Fibroblast of lung (primary cell): ENCODE measurements around the gene PFKM. TPM values are rescaled to one million over a fixed set of nuclear protein-coding genes. Genes with fewer than 3 reads are reported as not detected.

Source experiments
- DNase-seq, 2 donors: peaks; one replicate each; pipeline versions ENCODE4 v3.0.0 to v3.0.0-alpha.2; 2010; ENCODE audit warnings: low read depth in 2 of 2
- H2AFZ ChIP-seq: 2 replicates; pipeline ENCODE4 v1.5.1; 2012; ENCODE audit warnings: low read length, control low read depth, inconsistent platforms
- H3K27ac ChIP-seq: 2 replicates; pipeline ENCODE4 v1.5.1; 2011; ENCODE audit warnings: low read length, control low read depth; ENCODE audit not compliant: insufficient read depth
- H3K27me3 ChIP-seq: 2 replicates; pipeline ENCODE4 v1.5.1; 2011; ENCODE audit warnings: mild to moderate bottlenecking, low read length; ENCODE audit not compliant: control insufficient read depth, insufficient read depth
- H3K36me3 ChIP-seq: 2 replicates; pipeline ENCODE4 v1.5.1; 2011; ENCODE audit warnings: low read length; ENCODE audit not compliant: control insufficient read depth, insufficient read depth
- H3K4me1 ChIP-seq: 2 replicates; pipeline ENCODE4 v1.5.1; 2011; ENCODE audit warnings: low read length; ENCODE audit not compliant: control insufficient read depth, insufficient read depth; ENCODE audit errors: extremely low read depth
- H3K4me2 ChIP-seq: 2 replicates; pipeline ENCODE4 v1.5.1; 2011; ENCODE audit warnings: low read length, control low read depth; ENCODE audit not compliant: insufficient read depth; ENCODE audit errors: extremely low read depth
- H3K4me3 ChIP-seq, 4 experiments: fragments of 200-600 bp in 1 of 4; sonication (generic) in 1 of 4; replicated peaks in 1 of 4; 2 replicates each; pipeline ENCODE4 v1.5.1; 2011 to 2016; ENCODE audit warnings: low read length in 4 of 4, low read depth in 3 of 4, mild to moderate bottlenecking in 3 of 4, control low read depth in 2 of 4, inconsistent platforms in 1 of 4, mixed read lengths in 1 of 4; ENCODE audit not compliant: insufficient read depth in 1 of 4; ENCODE audit errors: control extremely low read depth in 1 of 4
- H3K79me2 ChIP-seq: 2 replicates; pipeline ENCODE4 v1.5.1; 2012; ENCODE audit warnings: mild to moderate bottlenecking, low read length, inconsistent platforms; ENCODE audit not compliant: control insufficient read depth, insufficient read depth
- H3K9ac ChIP-seq: 2 replicates; pipeline ENCODE4 v1.5.1; 2011; ENCODE audit warnings: mild to moderate bottlenecking, low read length, control low read depth; ENCODE audit not compliant: insufficient read depth
- H3K9me3 ChIP-seq: 2 replicates; pipeline ENCODE4 v1.5.1; 2012; ENCODE audit warnings: low read depth, low read length; ENCODE audit not compliant: control insufficient read depth, insufficient read depth
- H4K20me1 ChIP-seq: 2 replicates; pipeline ENCODE4 v1.5.1; 2011; ENCODE audit warnings: low read length; ENCODE audit not compliant: control insufficient read depth, insufficient read depth; ENCODE audit errors: extremely low read depth
- EZH2 ChIP-seq: IDR thresholded peaks from 2 replicates; pipeline ENCODE4 v1.5.1; 2012; ENCODE audit warnings: low read length, control low read depth, mild to moderate bottlenecking; ENCODE audit errors: missing control alignments
- polyA plus RNA-seq, 2 donors: library from polyadenylated mRNA; depleted of rRNA in 1 of 2; stranded (reverse) in 1 of 2; unstranded in 1 of 2; fragments of >200 nt; gene quantifications; 2 replicates each; pipeline ENCODE4 v1.2.1, GENCODE V29; 2011 to 2012; ENCODE audit warnings: missing spikeins in 1 of 2
- total RNA-seq: library from RNA; depleted of rRNA; stranded (reverse); fragments of >200 nt; gene quantifications from 2 replicates; pipeline ENCODE4 v1.2.1, GENCODE V29; 2014
- TF ChIP-seq, protein P1 (sequence below), 2 donors: IDR thresholded peaks in 1 of 2; conservative IDR thresholded peaks in 1 of 2; 1 replicate in 1 of 2; 2 replicates in 1 of 2; pipeline ENCODE4 v1.5.1; 2011 to 2012; ENCODE audit warnings: low read length in 2 of 2, control low read depth in 1 of 2, inconsistent platforms in 1 of 2, low read depth in 1 of 2, mild to moderate bottlenecking in 1 of 2

PFKM gene
- total and polyA plus RNA-seq, 2 donors (not counting 1 experiment from before 2014, with no cell fraction given), result 88.4 to 98.9 TPM

DNA sequence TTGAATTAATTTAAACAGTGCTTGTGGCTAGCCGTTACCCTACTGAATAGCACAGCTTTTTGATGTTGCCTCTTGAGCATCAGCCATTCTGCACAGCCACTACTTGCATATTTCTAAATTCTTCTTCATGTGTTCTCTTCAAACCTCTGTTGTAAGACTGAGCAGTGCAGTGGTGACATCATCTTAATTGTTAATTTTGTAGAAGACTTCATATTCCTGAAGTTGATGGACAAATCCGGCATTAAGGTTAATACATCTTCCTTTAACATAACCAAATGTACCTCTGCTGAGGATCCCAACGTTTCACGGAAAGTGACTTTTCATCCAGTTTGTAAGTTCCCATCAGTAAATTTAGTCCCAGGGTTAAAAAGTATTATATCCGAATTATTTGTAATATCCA lies 38.9 kb upstream of the PFKM start:
- no peak overlapping the region for H3K4me2 ChIP-seq
- H4K20me1 ChIP-seq, result no peaks in the 10 kb centered on the region
- peaks cover 6% of the 10 kb centered on the region for H3K36me3 ChIP-seq
- no peaks in the 10 kb centered on the region for H3K9me3 ChIP-seq
- H3K27ac ChIP-seq, result no peak overlapping the region
- no peak overlapping the region for H2AFZ ChIP-seq
- no peaks in the 10 kb centered on the region for H3K79me2 ChIP-seq
- H3K27me3 ChIP-seq, result no peaks in the 10 kb centered on the region
- peaks cover 3% of the 10 kb centered on the region for H3K4me1 ChIP-seq
- H3K9ac ChIP-seq, result no peak overlapping the region
- no peak for DNase-seq
- no peak for TF ChIP-seq EZH2
- TF ChIP-seq, protein P1, sequence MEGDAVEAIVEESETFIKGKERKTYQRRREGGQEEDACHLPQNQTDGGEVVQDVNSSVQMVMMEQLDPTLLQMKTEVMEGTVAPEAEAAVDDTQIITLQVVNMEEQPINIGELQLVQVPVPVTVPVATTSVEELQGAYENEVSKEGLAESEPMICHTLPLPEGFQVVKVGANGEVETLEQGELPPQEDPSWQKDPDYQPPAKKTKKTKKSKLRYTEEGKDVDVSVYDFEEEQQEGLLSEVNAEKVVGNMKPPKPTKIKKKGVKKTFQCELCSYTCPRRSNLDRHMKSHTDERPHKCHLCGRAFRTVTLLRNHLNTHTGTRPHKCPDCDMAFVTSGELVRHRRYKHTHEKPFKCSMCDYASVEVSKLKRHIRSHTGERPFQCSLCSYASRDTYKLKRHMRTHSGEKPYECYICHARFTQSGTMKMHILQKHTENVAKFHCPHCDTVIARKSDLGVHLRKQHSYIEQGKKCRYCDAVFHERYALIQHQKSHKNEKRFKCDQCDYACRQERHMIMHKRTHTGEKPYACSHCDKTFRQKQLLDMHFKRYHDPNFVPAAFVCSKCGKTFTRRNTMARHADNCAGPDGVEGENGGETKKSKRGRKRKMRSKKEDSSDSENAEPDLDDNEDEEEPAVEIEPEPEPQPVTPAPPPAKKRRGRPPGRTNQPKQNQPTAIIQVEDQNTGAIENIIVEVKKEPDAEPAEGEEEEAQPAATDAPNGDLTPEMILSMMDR (conservative IDR thresholded peaks at IDR 0.05 in 1 of 2, IDR thresholded peaks at IDR 0.05 in 1 of 2; ENCODE audit: low read depth in 1 of 2, low read length in 2 of 2), result no peak
- no peak overlapping the region for H3K4me3 ChIP-seq

DNA sequence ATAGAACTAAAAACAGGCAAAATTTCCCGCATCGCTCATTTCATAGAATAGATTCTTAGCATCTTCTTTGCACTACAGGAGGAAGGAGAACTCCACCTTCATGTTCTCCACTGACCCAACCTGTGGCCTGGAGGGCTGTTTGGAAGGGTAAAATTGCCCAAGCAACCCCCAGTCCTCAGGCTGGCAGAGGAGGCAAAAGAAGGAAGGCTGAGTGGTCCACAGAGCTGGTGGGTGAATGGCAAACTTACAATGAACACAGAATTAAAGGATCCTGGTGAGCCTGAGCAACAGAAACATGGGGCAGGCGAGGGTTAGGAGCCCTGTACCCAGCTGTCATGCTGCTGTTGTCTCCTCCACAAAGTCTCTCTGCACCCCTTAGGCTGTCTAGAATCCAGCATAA lies 38.3 kb upstream of the PFKM start:
- Histone ChIP-seq H3K4me1 (peaks cover 3% of the 10 kb centered on the region), H3K9me3 (no peaks in the 10 kb centered on the region), H4K20me1 (no peaks in the 10 kb centered on the region), H3K27me3 (no peaks in the 10 kb centered on the region), H3K27ac (no peak overlapping the region), H3K4me3 (no peak overlapping the region), H3K36me3 (peaks cover 6% of the 10 kb centered on the region), H2AFZ (no peak overlapping the region), H3K9ac (no peak overlapping the region), H3K79me2 (no peaks in the 10 kb centered on the region), H3K4me2 (no peak overlapping the region)
- no peak for DNase-seq
- no peak for TF ChIP-seq EZH2
- TF ChIP-seq, protein P1 (conservative IDR thresholded peaks at IDR 0.05 in 1 of 2, IDR thresholded peaks at IDR 0.05 in 1 of 2; ENCODE audit: low read depth in 1 of 2, low read length in 2 of 2), result no peak

DNA sequence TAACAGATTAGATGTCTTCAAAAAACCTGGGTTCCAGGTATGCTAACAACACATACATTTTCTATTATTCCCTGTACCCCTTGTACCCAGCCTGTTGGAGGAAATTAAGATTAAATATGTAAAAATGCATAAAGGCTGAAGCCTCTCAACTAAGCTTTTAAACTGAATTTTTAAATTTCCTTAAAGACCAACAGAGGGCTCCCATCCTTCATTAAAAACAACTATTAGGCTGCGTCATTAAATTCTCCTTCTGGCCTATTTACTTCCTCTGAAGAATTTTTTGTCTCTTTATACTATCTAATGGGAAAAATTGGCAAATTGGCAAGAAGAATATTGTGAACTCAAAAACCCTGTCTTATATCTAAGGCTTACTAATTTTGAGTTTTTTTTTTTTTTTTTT lies 35.1 kb upstream of the PFKM start:
- Histone ChIP-seq H3K9ac (no peak overlapping the region), H3K4me3 (no peak overlapping the region), H3K27me3 (no peaks in the 10 kb centered on the region), H4K20me1 (no peaks in the 10 kb centered on the region), H2AFZ (no peak overlapping the region), H3K9me3 (no peaks in the 10 kb centered on the region), H3K4me1 (no peaks in the 10 kb centered on the region), H3K79me2 (no peaks in the 10 kb centered on the region), H3K4me2 (no peak overlapping the region), H3K27ac (no peak overlapping the region), H3K36me3 (peaks cover 6% of the 10 kb centered on the region)
- peak; percentile 5 to 55 for DNase-seq
- no peak for TF ChIP-seq EZH2
- TF ChIP-seq, protein P1 (conservative IDR thresholded peaks at IDR 0.05 in 1 of 2, IDR thresholded peaks at IDR 0.05 in 1 of 2; ENCODE audit: low read depth in 1 of 2, low read length in 2 of 2), result peak in 1 of 2 donors; percentile 22
